Ammon's horn (tissue), 1 donor: Measurements from ENCODE around the gene DOP1A.

Experiments used
- DNase-seq: peaks from one replicate; pipeline ENCODE4 v3.0.0-alpha.2; 2016; ENCODE audit warnings: low spot score

Gene DOP1A, protein sequence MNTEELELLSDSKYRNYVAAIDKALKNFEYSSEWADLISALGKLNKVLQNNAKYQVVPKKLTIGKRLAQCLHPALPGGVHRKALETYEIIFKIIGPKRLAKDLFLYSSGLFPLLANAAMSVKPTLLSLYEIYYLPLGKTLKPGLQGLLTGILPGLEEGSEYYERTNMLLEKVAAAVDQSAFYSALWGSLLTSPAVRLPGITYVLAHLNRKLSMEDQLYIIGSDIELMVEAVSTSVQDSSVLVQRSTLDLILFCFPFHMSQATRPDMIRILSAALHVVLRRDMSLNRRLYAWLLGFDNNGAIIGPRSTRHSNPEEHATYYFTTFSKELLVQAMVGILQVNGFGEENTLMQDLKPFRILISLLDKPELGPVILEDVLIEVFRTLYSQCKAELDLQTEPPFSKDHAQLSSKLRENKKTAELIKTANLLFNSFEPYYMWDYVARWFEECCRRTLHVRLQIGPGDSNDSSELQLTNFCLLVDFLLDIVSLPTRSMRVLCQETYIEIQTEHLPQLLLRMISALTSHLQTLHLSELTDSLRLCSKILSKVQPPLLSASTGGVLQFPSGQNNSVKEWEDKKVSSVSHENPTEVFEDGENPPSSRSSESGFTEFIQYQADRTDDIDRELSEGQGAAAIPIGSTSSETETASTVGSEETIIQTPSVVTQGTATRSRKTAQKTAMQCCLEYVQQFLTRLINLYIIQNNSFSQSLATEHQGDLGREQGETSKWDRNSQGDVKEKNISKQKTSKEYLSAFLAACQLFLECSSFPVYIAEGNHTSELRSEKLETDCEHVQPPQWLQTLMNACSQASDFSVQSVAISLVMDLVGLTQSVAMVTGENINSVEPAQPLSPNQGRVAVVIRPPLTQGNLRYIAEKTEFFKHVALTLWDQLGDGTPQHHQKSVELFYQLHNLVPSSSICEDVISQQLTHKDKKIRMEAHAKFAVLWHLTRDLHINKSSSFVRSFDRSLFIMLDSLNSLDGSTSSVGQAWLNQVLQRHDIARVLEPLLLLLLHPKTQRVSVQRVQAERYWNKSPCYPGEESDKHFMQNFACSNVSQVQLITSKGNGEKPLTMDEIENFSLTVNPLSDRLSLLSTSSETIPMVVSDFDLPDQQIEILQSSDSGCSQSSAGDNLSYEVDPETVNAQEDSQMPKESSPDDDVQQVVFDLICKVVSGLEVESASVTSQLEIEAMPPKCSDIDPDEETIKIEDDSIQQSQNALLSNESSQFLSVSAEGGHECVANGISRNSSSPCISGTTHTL (N-terminal part only)

GRCh38 chr6:83067448-83068439, at the start of gene DOP1A:
Gene DOP1A (plus strand): TSS chr6:83067671. CDS start chr6:83096978, 29,307 bp downstream.
- DNase-seq: peak; percentile 97

GRCh38 chr6:83019741-83020140, 47.7 kb upstream of the DOP1A start:
- DNase-seq: no peak

- no peak for DNase-seq
Measured at GRCh38 chr6:83031689-83032088, 35.8 kb upstream of the DOP1A start.

DNA sequence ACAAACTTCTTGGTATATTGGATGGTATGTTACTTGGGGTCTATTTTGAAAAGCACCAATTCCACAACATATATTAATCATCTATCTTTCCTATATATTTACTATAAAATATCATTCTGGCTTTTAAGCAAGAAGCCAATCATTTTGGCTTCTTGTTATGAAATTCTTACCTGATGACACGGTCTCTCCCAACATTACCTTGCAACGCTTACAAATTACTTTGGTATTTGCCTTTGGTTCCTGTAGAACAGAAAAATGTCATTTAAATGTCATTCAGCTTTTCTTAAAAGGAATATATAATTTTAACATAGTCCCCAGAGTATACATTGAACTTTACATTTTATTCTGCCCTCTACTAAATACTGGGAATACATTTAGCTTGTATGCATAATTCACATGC, 29.2 kb upstream of the DOP1A start:
- no peak for DNase-seq

GRCh38 chr6:83042467-83043053, 24.9 kb upstream of the DOP1A start:
- DNase-seq: no peak

DNA sequence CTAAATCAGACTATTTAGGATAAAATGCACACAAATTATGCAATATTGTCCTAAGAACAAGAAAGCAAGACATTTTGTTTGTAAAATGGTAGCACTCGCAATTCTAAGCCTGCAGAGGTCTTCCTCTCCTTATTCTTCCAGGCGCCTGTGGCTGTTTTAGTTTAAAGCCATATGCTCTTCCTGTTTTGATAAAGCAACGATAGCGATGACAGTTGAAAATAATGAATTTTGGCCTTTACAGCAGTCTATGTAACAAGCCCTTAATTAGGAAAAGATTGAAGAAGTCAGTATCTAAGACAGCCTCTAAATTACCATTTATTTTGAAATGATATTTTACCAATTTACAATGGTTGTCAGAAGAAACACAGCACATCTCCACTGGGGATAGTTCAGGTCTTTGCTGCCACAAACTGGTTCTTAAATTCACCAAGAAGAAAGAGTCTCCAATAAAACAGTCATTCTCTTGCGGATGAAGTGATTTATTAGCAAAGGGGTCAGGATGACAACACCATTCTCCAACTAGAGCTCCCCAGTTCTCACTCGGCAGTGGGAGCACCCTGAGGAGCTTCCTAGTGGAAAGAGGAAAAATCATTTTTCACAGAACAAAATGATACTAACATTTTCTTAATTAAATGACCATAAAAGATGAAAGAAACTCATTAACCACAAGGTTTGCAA, 23.2 kb upstream of the DOP1A start:
- DNase-seq: no peak

GRCh38 chr6:83047065-83047754, 20.3 kb upstream of the DOP1A start:
- DNase-seq: no peak

DNA sequence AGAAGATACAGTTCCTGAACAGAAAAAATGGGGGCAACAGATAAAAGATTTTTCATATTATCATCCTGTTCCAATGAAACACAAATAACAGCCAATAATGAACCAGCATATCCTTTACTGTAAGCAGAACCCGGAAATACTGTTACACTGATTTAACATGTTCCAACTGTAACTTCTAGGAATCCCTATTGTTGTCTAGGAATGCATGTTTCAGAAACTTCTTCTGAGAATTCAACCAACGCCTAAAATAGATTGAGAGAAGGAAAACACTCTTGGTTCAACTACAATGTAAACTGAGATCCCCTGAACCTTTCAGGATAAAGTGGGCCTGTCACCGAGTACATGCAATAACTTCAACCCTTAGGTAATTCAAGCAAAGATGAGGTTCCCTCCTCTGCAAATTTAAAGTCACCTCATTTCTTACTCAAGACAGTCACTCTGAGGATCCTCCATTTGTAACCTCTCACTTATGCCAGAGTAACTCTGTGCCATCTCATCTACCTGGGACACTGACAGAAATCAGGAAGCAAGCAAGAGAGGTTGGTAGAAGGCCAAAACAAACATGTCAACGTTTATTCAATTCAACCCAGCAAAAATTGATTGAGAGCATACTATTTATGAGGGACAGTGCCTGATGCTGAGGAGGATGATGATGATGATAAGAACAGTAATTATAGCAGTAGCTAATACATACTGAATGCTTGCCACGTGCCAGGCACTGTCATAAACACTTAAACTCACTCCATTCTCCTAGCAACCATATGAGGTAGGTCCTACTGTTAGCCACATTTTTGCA, 15.9 kb upstream of the DOP1A start:
- DNase-seq: no peak

GRCh38 chr6:83053678-83054077, 13.8 kb upstream of the DOP1A start:
- DNase-seq: no peak

DNA sequence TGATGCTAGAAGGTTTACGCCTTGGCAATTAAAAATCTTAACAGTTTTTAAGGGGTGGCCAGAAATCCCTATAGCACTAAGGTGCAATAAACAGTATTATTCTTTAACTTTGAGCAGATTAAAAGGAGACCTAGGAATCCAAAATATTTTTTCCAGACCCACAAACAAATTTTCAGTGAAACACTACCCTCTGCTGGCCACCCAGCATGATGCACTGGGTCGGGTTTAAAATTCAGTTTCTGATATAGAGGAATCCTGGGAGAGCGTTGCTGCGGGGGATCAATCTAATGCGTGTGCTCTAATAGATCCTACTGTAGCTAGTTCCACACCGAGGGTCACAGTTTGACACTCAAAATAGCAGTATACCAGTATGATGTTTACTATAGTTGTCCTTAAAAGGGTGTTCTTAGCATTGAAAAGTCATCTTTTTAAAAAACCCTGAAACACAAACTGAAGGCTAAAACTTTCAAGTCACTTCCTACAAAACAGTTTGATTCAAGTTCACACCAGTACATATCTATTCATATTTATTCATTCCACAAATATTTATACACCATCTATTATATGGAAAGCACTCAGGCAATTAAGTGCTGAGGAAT, 12.0 kb upstream of the DOP1A start:
- DNase-seq: peak; percentile 66

GRCh38 chr6:83057705-83058321, 9.7 kb upstream of the DOP1A start:
- peak; percentile 75 for DNase-seq

GRCh38 chr6:83061190-83061589, 6.3 kb upstream of the DOP1A start:
- DNase-seq: no peak

DNA sequence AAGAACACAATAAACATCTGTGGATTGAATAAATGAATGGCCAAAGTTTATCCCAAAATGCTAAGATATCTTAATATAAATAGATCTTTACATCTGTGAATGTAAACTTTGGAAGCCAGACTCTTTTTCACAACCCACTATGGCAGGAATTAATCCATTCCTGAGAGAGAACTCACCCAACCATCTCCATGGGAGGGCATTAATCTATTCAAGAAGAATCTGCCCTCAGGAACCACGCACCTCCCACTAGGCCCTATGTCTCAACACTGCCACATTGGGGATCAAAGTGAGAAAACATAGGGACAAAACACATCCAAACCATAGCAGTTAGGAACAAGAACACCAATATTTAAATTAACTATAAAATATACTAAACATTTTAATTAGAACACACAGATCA, 5.2 kb upstream of the DOP1A start:
- no peak for DNase-seq

GRCh38 chr6:83065511-83066192, 1.8 kb upstream of the DOP1A start, which contains the start of gene UBE3D:
Gene UBE3D (minus strand): TSS chr6:83065841. CDS start chr6:83065718, 123 bp downstream.
- DNase-seq: peak; percentile 90

DNA sequence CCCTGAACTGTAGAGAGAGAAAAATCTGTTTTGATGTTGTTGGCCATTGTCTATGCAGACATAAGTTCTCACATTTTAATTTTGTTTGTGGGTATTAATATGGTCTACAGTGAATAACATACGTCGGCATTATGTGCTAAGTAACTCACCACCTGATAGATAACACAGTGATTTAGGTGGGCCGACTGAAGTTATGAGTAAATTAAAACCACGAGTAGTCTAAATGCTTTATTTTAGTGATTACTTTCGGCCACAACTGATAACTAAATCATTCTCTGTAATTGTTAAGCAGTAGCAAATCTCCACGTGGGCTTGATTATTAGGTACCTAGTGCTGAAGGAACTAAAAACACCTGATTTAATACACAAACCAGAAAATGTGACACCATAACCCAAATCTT, 1.1 kb downstream of the DOP1A start:
- DNase-seq: no peak

GRCh38 chr6:83069633-83070032, 2.2 kb downstream of the DOP1A start:
- DNase-seq: no peak

DNA sequence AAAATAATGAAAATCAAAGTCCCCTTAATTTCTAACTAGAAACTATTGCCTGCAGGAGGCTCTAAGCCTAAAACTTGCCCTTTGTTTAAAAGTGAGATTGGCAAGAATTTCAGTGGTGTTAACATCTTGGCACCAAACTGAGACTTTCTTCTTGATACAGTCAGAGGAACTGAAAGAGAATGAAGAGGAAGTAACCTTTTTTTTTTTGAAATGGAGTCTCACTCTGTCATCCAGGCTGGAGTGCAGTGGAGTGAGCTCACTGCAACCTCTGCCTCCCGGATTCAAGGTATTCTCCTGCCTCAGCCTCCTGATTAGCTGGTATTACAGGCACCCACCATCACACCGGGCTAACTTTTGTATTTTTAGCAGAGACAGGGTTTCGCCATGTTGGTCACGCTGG, 3.6 kb downstream of the DOP1A start:
- peak; percentile 23 for DNase-seq
